Body of pancreas (tissue), 4 donors: Measurements from ENCODE around the gene LTK. TPM values are rescaled to one million over a fixed set of nuclear protein-coding genes. Genes with fewer than 3 reads are reported as not detected.

Experiments used
- ATAC-seq: fragments of 150-250 bp; one replicate; pipeline ENCODE4 v1.9.1; 2016
- DNase-seq, 4 donors: peaks; one replicate each; pipeline ENCODE4 v3.0.0-alpha.2; 2019
- H3K27ac ChIP-seq, 4 donors: fragments of 200-600 bp; sonication (generic); 1 replicate in 3 of 4; 2 replicates in 1 of 4; pipeline versions ENCODE4 v1.5.1 to v1.6.1; 2016 to 2019; ENCODE audit warnings: mild to moderate bottlenecking in 1 of 4, mixed read lengths in 1 of 4, moderate library complexity in 1 of 4
- H3K27me3 ChIP-seq, 2 donors: fragments of 200-600 bp; sonication (generic); one replicate each; pipeline ENCODE4 v1.6.0; 2016; ENCODE audit warnings: mild to moderate bottlenecking in 1 of 2
- H3K36me3 ChIP-seq, 2 donors: fragments of 200-600 bp; sonication (generic); replicated peaks in 1 of 2; 2 replicates each; pipeline ENCODE4 v1.5.1; 2016; ENCODE audit warnings: low read depth in 2 of 2; ENCODE audit not compliant: insufficient read depth in 1 of 2
- H3K4me1 ChIP-seq: fragments of 200-600 bp; sonication (generic); one replicate; pipeline ENCODE4 v1.6.0; 2016
- H3K4me3 ChIP-seq, 2 donors: fragments of 200-600 bp; sonication (generic); 1 replicate in 1 of 2; 2 replicates in 1 of 2; pipeline ENCODE4 v1.5.1; 2016 to 2019
- H3K9me3 ChIP-seq, 3 donors: fragments of 200-600 bp; sonication (generic); 1 replicate in 2 of 3; 2 replicates in 1 of 3; pipeline ENCODE4 v1.5.1; 2016
- CTCF ChIP-seq, 7 experiments: fragments of 450-650 bp in 4 of 7; fragments of 200-600 bp in 3 of 7; sonication (generic) in 3 of 7; IDR thresholded peaks; one replicate each; pipeline ENCODE4 v1.5.1; 2016 to 2019; ENCODE audit warnings: antibody characterized with exemption in 7 of 7
- POLR2A ChIP-seq, 3 donors: fragments of 450-650 bp; IDR thresholded peaks; one replicate each; pipeline ENCODE4 v1.6.1; 2016; ENCODE audit warnings: antibody characterized with exemption in 3 of 3, mild to moderate bottlenecking in 2 of 3
- WGBS, 2 donors: methylation state at CpG; one replicate each; pipeline ENCODE4 v1.1.5; 2017; 5-methylcytosine and 5-hydroxymethylcytosine counted together
- intact Hi-C: fragments of 100-400 bp; cut with DNase I; formaldehyde crosslinking; loops from one replicate; pipeline ENCODE4 v1.15.1; 2023
- total RNA-seq, 2 donors: library from RNA; depleted of rRNA; stranded (reverse); fragments of >200 nt; gene quantifications; one replicate each; pipeline ENCODE4 v1.1.0, GENCODE V29; 2016

Gene LTK
- total RNA-seq, result not detected

- 36% methylated on average over 33 of the region's 33 CpGs; no CpG with 5 or more reads in 1 of the 2 donors for WGBS, 2 donors
- H3K27me3 ChIP-seq, result peaks cover 0 to 19% of the 10 kb centered on the region in 2 donors
- intact Hi-C loops, result no loop called here
- H3K4me1 ChIP-seq, result peaks cover 30% of the 10 kb centered on the region
- DNase-seq (no peak), ATAC-seq (no peak)
- H3K4me3 ChIP-seq, result no peak within 1 kb of the TSS
- no peaks in the 10 kb centered on the region for H3K9me3 ChIP-seq
- H3K27ac ChIP-seq, result no peak within 1 kb of the TSS
- H3K36me3 ChIP-seq, result no peaks in the 10 kb centered on the region
- TF ChIP-seq POLR2A (IDR thresholded peaks at IDR 0.05), result no peak
- TF ChIP-seq CTCF (IDR thresholded peaks at IDR 0.05), result no peak
Measured at GRCh38 chr15:41513506-41514227, at the start of gene LTK. LTK (minus strand) TSS chr15:41513827; CDS start chr15:41513709, 118 bp downstream.

GRCh38 chr15:41562784-41563198 is 49.2 kb upstream of the LTK start:
- ATAC-seq, result no peak

GRCh38 chr15:41562244-41562643 is 48.6 kb upstream of the LTK start:
- 74% methylated on average over 5 of the region's 5 CpGs for WGBS, 2 donors
- Histone ChIP-seq H3K4me3 (no peak overlapping the region), H3K36me3 (no peaks in the 10 kb centered on the region), H3K27me3 (no peaks in the 10 kb centered on the region), H3K9me3 (no peaks in the 10 kb centered on the region), H3K27ac (no peak overlapping the region), H3K4me1 (peaks cover 25% of the 10 kb centered on the region)
- intact Hi-C loops, result no loop called here
- TF ChIP-seq CTCF (IDR thresholded peaks at IDR 0.05), result no peak
- no peak for TF ChIP-seq POLR2A (IDR thresholded peaks at IDR 0.05)
- DNase-seq (no peak), ATAC-seq (no peak)

More at GRCh38 chr15:41562784-41563198, 49.2 kb upstream of the LTK start:
- TF ChIP-seq CTCF (IDR thresholded peaks at IDR 0.05), result no peak
- Histone ChIP-seq H3K27me3 (no peaks in the 10 kb centered on the region), H3K4me1 (peaks cover 22% of the 10 kb centered on the region), H3K4me3 (no peak overlapping the region), H3K27ac (no peak overlapping the region), H3K36me3 (no peaks in the 10 kb centered on the region), H3K9me3 (no peaks in the 10 kb centered on the region)
- WGBS, 2 donors, result 71 to 86% methylated on average over 2 to 4 of the region's 4 CpGs
- DNase-seq, result no peak
- intact Hi-C loops, result no loop called here

GRCh38 chr15:41561777-41562145 is 48.1 kb upstream of the LTK start:
- no peak overlapping the region for H3K27ac ChIP-seq
- H3K27me3 ChIP-seq, result no peaks in the 10 kb centered on the region
- intact Hi-C loops, result no loop called here
- ATAC-seq, result no peak
- peaks cover 25% of the 10 kb centered on the region for H3K4me1 ChIP-seq
- 40 to 90% methylated on average over 1 to 3 of the region's 3 CpGs for WGBS, 2 donors
- peak in 2 of 4 donors; percentile 30 to 40 for DNase-seq
- TF ChIP-seq CTCF (IDR thresholded peaks at IDR 0.05), result no peak
- TF ChIP-seq POLR2A (IDR thresholded peaks at IDR 0.05), result no peak
- no peak overlapping the region for H3K4me3 ChIP-seq
- no peaks in the 10 kb centered on the region for H3K36me3 ChIP-seq
- H3K9me3 ChIP-seq, result no peaks in the 10 kb centered on the region
